ENCODE measurements around the gene NOD1. TPM values are rescaled to one million over a fixed set of nuclear protein-coding genes. Genes with fewer than 3 reads are reported as not detected.
"Not testable (repeated sequence)": the region's sequence is repeated elsewhere in the genome, so short reads cannot be mapped to it uniquely, and the experiment has no call there.

The NOD1 gene
- polyA plus RNA-seq, 3 donors: 7.3 to 11.1 (median 11.0) TPM

GRCh38 chr7:30420662-30421061, 57.9 kb downstream of the NOD1 start:
- DNase-seq: no peak

- not testable (repeated sequence) for DNase-seq
Observed at GRCh38 chr7:30420080-30420479, 58.5 kb downstream of the NOD1 start.

- no peak for DNase-seq
Observed at GRCh38 chr7:30413864-30414263, 64.7 kb downstream of the NOD1 start.

GRCh38 chr7:30412782-30413504, 65.6 kb downstream of the NOD1 start:
- DNase-seq: peak; percentile 68

DNA sequence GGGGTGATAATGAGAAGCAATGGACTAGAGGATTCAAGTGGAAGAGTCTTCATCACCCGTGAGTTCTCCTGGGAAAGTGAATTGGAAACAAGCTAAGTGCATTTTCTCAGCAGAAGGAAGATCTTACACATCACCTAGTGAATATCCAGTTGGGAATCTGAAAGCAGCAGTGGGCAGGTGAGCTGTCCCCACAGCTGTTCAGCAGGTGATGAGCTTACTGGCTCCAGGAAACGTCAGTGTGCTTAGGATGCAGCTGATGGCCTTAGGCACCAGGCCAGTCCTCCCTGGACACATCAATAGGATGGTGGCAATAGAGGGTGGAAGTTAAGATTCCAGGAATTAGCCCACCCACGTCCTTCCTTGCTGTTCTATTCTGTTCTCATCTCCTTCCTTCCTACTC, 66.7 kb downstream of the NOD1 start:
- DNase-seq: no peak

- no peak for DNase-seq
Observed at GRCh38 chr7:30411173-30411572, 67.4 kb downstream of the NOD1 start.

DNA sequence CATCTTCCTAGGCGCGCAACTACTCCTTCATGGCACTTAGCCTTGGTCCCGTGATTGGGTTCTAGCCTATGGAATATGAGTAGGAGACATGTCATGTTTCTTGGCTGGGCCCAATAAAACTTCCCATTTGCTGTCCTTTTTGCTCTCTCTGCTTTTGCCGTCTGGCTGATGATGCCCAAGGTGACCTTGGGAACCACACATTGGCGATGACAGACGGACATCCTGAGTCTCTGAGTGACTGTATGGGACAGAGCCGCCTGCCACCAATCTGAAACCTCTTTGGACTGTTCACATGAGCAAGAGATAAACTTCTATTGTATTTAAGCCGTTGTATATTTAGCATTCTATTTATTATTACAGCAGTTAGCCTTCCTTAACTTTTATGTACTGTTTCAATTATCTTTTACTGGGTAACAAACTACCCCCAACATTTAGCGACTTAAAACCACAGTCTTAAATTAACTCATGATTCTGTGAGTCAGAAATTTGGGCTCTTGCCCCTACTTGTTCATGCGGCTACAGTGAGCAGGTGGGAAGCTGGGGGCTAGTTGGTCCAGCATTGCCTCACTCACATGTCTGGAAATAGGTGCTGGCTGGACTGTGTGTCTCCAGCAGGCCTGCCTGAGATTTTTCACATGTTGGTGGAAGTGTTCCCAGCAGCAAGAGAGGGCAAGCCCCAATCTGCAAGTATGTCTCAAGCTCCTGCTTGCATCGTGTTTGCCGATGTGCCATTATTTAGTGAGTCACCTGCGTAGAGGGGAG, 71.7 kb downstream of the NOD1 start:
- DNase-seq: no peak

DNA sequence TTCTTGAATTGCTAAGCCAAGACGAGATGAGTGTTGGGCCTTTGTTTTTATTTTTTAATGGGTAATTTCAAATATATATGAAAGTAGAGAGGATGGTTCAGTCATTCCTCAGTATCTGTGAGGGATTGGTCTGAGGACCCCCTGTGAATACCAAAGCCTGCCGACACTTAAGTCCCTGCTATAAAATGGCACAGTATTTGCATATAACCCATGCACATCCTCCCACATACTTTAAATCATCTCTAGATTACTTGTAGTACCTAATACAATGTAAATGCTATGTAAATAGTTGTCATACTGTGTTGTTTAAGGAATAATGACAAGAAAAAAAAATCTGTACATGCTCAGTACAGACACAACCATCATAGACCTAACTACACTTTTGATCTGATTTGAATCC, 73.4 kb downstream of the NOD1 start:
- DNase-seq: no peak

DNA sequence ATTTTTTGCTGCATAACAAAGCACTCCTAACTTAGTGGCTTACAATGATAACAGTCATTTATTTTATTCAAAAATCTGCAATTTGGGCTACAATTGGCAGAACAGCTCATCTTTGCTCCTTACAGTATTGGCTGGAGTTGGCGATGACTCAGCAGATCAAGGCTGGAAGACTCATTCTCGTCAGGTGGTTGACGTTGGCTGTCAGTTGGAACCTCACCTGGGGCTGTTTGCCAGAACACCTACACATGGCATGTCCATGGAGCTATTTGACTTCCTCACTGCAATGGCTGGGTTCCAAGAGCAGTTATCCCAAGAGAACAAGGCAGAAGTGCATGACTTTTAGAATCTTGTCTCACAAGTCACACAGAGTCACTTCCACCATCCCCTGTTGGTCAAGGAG, 75.1 kb downstream of the NOD1 start:
- no peak for DNase-seq

DNA sequence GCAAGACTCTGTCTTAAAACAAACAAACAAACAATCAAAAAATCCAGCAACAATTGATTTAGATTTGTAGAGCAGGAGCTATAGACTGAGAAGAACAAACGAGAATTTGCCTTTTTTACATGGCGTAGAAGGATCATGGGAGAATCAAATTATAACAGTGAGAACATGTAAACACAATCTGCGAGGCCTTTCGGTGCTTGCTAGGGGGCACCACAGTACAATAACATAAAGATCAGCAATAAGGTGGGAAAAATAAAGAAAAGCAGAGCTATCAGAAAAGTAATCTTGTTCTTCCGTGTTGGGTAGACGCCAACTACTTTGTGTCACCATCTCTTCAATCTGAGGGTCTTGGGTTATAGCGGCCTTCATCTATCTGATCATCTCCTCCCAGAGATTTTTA, 82.2 kb downstream of the NOD1 start:
- DNase-seq: peak; percentile 7

DNA sequence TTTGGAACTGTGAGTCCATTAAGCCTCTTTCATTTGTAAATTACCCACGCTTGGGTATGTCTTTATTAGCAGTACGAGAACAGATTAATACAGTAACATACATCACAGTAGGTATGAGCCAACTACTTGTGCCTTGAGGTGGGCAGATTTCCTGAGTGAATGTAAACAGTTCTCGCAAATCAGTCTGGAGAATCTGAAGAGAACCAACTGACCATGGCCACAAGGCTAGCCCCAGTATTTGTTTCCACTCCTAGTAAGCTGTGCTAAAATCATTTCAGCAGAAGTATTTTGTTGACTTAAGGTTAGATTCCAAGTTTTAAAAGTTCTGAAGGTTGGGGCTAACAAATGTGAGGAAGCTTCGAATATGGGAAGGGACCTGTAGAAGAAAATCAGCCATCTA, 82.9 kb downstream of the NOD1 start:
- no peak for DNase-seq

DNA sequence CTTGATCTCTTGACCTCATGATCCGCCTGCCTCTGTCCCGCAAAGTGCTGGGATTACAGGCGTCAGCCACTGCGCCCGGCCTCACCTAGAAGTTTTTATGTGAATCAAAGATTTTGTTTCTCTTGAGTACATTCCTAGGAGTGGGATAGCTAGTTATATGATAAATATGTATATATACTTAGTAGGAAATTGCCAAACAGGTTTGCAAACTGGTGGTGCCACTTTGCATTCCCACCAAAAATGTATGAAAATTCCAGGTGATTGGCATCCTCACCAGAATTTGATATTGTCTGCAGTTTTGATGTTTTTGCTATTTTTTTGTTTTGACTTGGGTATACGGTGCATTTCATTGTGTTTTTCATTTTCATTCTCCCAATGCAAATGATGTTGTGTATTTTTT, 86.8 kb downstream of the NOD1 start:
- no peak for DNase-seq

DNA sequence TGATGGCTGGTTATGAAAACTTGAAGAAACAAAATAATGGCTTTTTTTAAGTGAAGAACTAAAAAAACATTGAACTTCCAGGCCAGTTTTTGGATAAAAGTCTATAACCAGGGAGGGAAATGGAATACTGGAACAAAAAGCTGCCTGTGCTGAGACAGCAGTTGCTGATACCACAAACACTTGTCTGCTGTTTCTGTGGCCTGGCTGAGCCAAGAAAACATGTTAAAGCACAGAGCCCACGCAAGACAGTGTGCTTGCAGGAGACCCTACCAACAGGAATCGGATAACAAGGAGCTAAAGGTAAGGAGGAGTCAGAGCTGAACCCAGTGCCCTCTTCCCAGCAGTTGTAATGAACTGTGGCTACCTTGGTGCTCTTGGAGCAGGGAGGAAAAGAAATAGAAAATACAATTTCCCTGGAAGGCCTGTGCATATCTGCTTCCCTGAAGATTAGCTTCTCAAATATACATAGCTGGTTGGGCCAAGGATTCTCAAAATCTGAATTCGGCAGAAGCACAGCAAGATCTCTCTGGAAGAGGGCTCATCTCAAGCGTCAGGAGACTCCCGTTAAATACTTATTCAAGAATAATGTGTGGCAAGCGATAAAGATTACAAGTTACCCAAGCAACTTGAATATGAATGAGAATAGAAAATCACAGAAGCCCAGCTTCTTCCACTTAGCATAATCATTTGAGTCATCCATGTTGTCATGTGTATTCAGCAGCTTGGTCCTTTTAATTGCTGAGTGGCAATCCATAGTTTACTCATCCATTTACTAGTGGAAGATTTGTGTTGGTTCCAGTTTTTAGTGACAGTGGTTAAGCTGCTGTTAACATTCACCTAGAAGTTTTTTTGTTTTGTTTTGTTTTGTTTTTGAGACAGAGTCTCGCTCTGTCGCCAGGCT, 87.6 kb downstream of the NOD1 start:
- no peak for DNase-seq

DNA sequence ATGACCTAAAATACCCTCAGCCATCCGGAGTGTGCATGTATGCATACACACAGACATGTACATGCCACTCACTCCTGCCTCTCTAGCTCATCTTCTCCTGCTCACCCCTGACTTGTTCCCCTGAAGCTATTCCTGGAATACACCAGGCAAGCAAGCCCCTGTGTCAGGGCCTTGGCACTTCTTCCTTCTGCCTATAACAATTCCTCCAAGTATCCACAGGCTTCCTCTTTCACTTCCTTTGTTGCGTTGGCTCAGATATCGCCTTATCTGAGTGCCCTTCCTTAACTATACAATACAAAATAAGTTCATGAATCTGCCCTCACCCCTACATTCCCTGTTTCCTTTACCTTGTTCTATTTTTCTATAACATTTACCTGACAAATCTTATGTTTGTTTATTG, 88.8 kb downstream of the NOD1 start:
- no peak for DNase-seq

DNA sequence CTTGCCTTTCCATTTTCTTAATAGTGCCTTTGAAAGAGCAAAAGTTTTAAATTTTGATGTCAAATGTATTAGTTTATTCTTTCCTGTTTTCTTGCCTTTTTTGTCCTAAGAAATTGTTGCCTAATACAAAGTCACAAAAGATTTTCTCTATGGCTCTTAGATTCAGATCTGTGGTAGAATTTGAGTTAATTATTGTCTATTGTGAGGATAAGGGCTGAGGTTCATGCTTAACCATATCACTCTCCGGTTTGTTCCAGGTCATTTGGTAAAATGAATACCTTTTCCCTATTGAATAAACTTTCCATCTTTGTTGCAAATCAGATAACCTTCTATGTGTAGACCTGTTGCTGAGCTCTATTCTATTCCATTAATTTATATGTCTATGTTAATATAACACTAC, 96.0 kb downstream of the NOD1 start:
- no peak for DNase-seq

- DNase-seq: not testable (repeated sequence)
Observed at GRCh38 chr7:30380824-30381223, 97.8 kb downstream of the NOD1 start.

DNA sequence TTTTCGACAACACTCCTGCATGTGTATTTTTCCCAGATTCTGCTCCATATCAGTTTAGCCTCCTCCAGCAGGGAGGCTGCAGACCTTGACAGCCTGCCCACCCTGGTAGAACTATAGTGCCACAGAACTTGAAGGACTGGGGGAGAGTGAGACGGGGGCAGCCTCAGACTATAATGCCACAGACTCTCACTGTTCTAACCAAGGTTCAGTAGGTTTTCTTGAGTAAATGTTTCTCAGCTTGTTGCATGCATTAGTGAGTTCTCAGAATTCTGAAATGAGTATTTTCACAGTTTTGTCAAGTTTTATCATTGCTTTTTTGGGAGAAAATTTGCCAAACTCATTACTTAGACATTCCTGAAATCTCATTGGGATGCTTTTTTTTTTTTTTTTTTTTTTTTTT, 98.3 kb downstream of the NOD1 start:
- no peak for DNase-seq

- no peak for DNase-seq
Observed at GRCh38 chr7:30379741-30380140, 98.8 kb downstream of the NOD1 start.

DNA sequence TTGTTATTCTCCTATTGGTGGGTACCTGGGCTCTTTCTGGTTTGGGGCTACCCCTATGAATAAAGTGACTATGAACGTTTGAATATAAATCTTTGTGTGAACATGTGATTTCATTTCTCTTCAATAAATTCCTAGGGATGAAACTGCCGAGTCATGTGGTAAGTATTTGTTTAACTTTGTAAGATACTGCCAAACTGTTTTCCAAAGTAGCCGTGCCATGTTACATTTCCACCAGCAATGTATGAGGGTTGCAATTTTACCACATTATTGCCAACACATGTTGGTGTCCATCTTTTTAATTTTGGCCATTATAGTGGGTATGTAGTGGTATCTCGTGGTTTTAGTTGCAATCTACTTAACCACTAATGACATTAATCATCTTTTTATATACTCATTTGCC, 99.5 kb downstream of the NOD1 start:
- DNase-seq: no peak

GRCh38 chr7:30378275-30378674, 100.3 kb downstream of the NOD1 start:
- no peak for DNase-seq
